ENCODE results near the gene GAREM2. TPM values are rescaled to one million over a fixed set of nuclear protein-coding genes. Genes with fewer than 3 reads are reported as not detected.

GAREM2 gene
- total RNA-seq, 4 donors from 2014 or later: 1.0 to 3.3 (median 2.0) TPM

DNA sequence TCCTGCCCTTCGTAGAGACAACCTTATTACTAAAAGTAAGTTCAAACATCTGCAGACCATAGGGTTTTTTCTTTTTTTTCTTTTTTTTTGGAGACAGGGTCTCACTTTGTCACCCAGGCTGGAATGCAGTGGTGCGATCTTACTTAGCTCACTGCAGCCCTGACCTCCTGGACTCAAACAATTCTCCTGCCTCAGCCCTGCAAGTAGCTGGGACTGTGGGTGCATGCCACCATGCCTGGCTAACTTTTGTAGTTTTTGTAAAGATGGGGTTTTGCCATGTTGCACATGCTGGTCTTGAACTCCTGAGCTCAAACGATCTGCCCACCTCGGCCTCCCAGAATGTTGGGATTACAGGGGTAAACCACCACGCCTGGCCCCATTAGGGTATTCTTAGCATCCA lies 39.1 kb downstream of the GAREM2 start:
- TF ChIP-seq, protein P1, sequence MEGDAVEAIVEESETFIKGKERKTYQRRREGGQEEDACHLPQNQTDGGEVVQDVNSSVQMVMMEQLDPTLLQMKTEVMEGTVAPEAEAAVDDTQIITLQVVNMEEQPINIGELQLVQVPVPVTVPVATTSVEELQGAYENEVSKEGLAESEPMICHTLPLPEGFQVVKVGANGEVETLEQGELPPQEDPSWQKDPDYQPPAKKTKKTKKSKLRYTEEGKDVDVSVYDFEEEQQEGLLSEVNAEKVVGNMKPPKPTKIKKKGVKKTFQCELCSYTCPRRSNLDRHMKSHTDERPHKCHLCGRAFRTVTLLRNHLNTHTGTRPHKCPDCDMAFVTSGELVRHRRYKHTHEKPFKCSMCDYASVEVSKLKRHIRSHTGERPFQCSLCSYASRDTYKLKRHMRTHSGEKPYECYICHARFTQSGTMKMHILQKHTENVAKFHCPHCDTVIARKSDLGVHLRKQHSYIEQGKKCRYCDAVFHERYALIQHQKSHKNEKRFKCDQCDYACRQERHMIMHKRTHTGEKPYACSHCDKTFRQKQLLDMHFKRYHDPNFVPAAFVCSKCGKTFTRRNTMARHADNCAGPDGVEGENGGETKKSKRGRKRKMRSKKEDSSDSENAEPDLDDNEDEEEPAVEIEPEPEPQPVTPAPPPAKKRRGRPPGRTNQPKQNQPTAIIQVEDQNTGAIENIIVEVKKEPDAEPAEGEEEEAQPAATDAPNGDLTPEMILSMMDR (IDR thresholded peaks at IDR 0.05): no peak
- DNase-seq (ENCODE audit: low spot score): no peak
- no peak for ATAC-seq (ENCODE audit: low FRiP score)

DNA sequence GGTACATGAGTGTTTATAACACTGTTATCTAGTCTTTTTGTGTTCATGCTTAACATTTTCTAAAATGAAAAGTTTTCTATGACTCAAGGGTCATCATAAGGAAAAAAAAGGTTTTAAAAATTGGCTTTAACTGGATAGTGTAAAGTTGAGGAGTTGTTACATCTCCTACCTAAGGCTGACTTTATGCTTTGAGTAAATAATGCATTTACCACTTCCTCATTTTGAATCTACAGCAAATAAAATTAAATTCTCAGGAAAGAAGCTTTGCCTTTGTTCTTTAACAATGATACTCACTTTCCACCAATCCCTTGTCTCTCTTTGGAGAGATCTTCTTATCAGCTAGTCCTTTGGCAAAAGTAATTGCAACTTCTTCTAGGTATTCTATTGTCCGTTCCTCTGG lies 41.9 kb downstream of the GAREM2 start:
- TF ChIP-seq, protein P1 (IDR thresholded peaks at IDR 0.05): no peak
- ATAC-seq (ENCODE audit: low FRiP score): no peak

DNA sequence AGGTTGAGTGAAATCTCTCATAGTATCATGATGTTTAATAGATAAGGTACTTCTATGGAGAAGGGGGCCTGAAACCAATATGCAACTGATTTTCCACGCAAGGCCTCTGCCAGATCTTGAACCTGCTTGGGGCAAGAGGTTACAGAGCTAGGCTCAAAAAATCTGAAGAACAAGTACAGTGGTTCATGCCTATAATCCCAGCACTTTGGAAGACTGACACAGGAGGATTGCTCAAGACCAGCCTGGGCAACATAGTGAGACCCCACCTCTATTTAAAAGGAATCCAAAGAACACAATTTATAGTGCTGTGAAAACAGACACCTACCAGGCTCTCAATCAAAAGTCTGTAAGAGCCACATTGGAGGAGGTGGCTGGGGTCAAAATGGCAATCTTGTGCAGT lies 42.9 kb downstream of the GAREM2 start:
- DNase-seq (ENCODE audit: low spot score) (no peak), ATAC-seq (ENCODE audit: low FRiP score) (no peak)
- TF ChIP-seq, protein P1 (IDR thresholded peaks at IDR 0.05): no peak

More for the DNA sequence above, 41.9 kb downstream of the GAREM2 start:
- no peak for DNase-seq (ENCODE audit: low spot score)

DNA sequence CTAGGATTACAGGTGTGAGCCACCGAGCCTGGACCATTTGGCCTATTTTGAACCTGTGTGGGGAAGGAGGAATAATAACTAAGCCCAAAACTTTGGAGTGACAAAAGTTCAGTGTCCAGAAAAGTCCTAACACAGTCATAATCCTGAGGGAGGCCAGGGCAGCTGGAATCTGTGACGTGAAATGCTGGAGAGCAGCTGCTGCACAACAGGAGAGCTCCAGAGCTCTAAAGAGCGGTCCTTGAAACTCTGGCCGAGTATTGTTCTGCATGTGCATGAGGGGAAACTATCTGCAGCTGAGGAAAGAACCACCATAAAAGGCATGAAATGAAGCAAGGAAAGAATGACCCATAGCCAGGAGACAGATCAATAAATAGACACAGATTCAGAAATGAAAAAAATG lies 43.7 kb downstream of the GAREM2 start:
- TF ChIP-seq, protein P1 (IDR thresholded peaks at IDR 0.05): no peak
- DNase-seq (ENCODE audit: low spot score) (no peak), ATAC-seq (ENCODE audit: low FRiP score) (no peak)

DNA sequence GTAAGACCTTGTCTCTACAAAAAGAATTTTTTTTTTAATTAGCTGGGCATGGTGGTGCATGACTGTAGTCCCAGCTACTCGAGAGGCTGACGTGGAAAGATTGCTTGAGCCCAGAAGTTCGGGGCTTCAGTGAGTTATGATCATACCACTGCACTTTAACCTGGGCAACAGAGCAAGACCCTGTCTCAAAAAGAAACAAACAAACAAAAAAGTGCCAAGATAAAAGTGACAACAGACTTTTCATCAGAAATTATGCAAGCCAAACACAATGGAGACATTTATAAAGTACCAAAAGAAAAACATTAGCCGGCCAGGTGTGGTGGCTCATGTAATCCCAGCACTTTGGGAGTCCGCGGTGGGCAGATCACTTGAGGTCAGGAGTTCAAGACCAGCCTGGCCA lies 44.8 kb downstream of the GAREM2 start:
- ATAC-seq (ENCODE audit: low FRiP score): no peak
- no peak for DNase-seq (ENCODE audit: low spot score)

DNA sequence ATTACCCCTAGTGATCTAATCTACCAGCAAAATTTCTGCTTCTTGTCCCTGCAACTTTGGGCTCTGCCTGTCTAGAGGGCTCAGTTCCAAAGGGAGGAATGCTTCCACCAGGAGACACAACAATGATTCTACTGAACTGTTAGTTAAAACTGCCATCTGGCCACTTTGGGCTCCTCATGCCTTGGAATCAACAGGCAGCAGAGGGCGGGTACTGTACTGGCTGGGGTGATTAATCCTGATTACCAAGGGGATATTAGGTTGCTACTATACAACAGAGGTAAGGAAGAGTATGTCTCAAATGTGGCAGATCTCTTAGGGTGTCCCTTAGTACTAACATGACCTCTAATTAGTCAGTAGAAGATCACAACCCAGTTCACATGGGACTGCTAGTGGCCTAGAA lies 50.1 kb downstream of the GAREM2 start:
- DNase-seq (ENCODE audit: low spot score) (no peak), ATAC-seq (ENCODE audit: low FRiP score) (no peak)
- TF ChIP-seq, protein P1 (IDR thresholded peaks at IDR 0.05): no peak

More for the DNA sequence above, 44.8 kb downstream of the GAREM2 start:
- TF ChIP-seq, protein P1 (IDR thresholded peaks at IDR 0.05): no peak

DNA sequence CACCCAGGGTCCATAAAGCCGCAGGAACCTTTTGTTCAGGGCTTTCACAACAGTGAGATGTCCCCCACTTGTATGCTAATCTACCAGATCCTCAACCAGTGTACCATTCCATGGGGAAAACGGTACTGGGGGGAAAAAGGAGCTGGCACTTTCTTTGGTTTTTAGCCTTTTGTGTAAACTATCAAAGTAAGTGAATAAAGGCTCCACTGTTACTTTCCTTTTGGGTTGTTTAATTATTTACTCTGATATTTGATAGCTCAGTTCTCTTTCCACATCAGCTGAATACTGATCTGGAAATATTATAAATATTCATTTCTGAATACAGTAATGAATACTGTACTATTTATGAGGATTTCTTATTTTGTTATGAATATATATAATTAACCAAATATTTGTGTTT lies 51.2 kb downstream of the GAREM2 start:
- DNase-seq (ENCODE audit: low spot score) (no peak), ATAC-seq (ENCODE audit: low FRiP score) (no peak)
- TF ChIP-seq, protein P1 (IDR thresholded peaks at IDR 0.05): no peak
